PC-3 (cell line): ENCODE measurements around the gene COX5A. TPM values are rescaled to one million over a fixed set of nuclear protein-coding genes. Genes with fewer than 3 reads are reported as not detected.

Source experiments
- ATAC-seq: fragments of 200-7000 bp; cut with Tn5 transposase; 2 replicates; pipeline ENCODE4 v1.9.1; 2020; ENCODE audit warnings: mild to moderate bottlenecking, moderate library complexity
- BruUV-seq: library from RNA; stranded (reverse); fragments of 400-500 nt; replicated peaks from 2 replicates; lab custom pipeline; 2021; lab: Mats Ljungman, UMichigan
- CTCF ChIA-PET: fragments of 300-600 bp; sonication (Branson Sonifier 250); formaldehyde crosslinking; loops from one replicate; lab custom pipeline; 2022; ENCODE audit warnings: antibody characterized with exemption; lab: Charles Lee
- POLR2A ChIA-PET: fragments of 300-600 bp; sonication (Branson Sonifier 250); formaldehyde crosslinking; loops from one replicate; lab custom pipeline; 2022; ENCODE audit warnings: antibody characterized with exemption; ENCODE audit not compliant: unreplicated experiment; lab: Charles Lee
- DNase-seq: peaks from one replicate; pipeline ENCODE4 v3.0.0-alpha.2; 2015
- H2AFZ ChIP-seq: fragments of 300-600 bp; sonication (generic); 2 replicates; pipeline ENCODE4 v1.6.0; 2016; ENCODE audit warnings: antibody characterized with exemption, low read length
- H3F3A ChIP-seq: fragments of 300-600 bp; sonication (generic); one replicate; pipeline ENCODE4 v1.6.0; 2017; ENCODE audit warnings: antibody characterized with exemption, low read length, control low read depth, mild to moderate bottlenecking; ENCODE audit not compliant: unreplicated experiment
- H3K27ac ChIP-seq: fragments of 300-600 bp; sonication (generic); 2 replicates; pipeline ENCODE4 v1.5.1; 2016; ENCODE audit warnings: mild to moderate bottlenecking, low read length
- H3K27me3 ChIP-seq: fragments of 300-600 bp; sonication (generic); 2 replicates; pipeline ENCODE4 v1.6.1; 2016; ENCODE audit warnings: low read length, mixed read lengths
- H3K36me3 ChIP-seq: fragments of 300-600 bp; sonication (generic); 2 replicates; pipeline ENCODE4 v1.6.1; 2016; ENCODE audit warnings: low read depth, mixed run types, low read length, mixed read lengths
- H3K4me1 ChIP-seq: fragments of 300-600 bp; sonication (generic); 2 replicates; pipeline ENCODE4 v1.5.1; 2016; ENCODE audit warnings: low read length; ENCODE audit not compliant: insufficient read depth
- H3K4me2 ChIP-seq: fragments of 300-600 bp; sonication (generic); 2 replicates; pipeline ENCODE4 v1.6.0; 2016; ENCODE audit warnings: low read length
- H3K4me3 ChIP-seq: fragments of 300-600 bp; sonication (generic); 2 replicates; pipeline ENCODE4 v1.5.1; 2016; ENCODE audit warnings: mild to moderate bottlenecking, low read length, mixed read lengths
- H3K79me2 ChIP-seq: fragments of 300-600 bp; sonication (generic); 2 replicates; pipeline ENCODE4 v1.6.1; 2017; ENCODE audit warnings: low read length, mixed read lengths
- H3K9ac ChIP-seq: fragments of 300-600 bp; sonication (generic); 2 replicates; pipeline ENCODE4 v1.6.0; 2016; ENCODE audit warnings: mild to moderate bottlenecking, low read length
- H3K9me2 ChIP-seq: fragments of 300-600 bp; sonication (generic); replicated peaks from 2 replicates; pipeline ENCODE4 v1.6.1; 2016; ENCODE audit warnings: mixed run types, low read length, mixed read lengths
- H3K9me3 ChIP-seq: fragments of 300-600 bp; sonication (generic); 2 replicates; pipeline ENCODE4 v1.6.1; 2016; ENCODE audit warnings: low read length, mixed read lengths
- H4K20me1 ChIP-seq: fragments of 300-600 bp; sonication (generic); 2 replicates; pipeline ENCODE4 v1.6.1; 2016; ENCODE audit warnings: low read length, mixed read lengths
- CTCF ChIP-seq: fragments of 300-600 bp; sonication (generic); conservative IDR thresholded peaks from 2 replicates; pipeline ENCODE4 v1.5.1; 2017; ENCODE audit warnings: antibody characterized with exemption, low read depth, mild to moderate bottlenecking, low read length
- EZH2 ChIP-seq: fragments of 300-600 bp; sonication (generic); IDR thresholded peaks from one replicate; pipeline ENCODE4 v1.6.1; 2017; ENCODE audit warnings: antibody characterized with exemption, mild to moderate bottlenecking, low read length; ENCODE audit not compliant: unreplicated experiment
- EZH2phosphoT487 ChIP-seq: fragments of 300-600 bp; sonication (generic); IDR thresholded peaks from 2 replicates; pipeline ENCODE4 v1.6.1; 2018; ENCODE audit warnings: mild to moderate bottlenecking, antibody characterized with exemption, low read length, borderline replicate concordance
- intact Hi-C: fragments of 100-400 bp; cut with micrococcal nuclease; formaldehyde crosslinking; loops from 2 replicates; pipeline ENCODE4 v1.9.0; 2023
- total RNA-seq: library from RNA; depleted of rRNA; stranded (reverse); fragments of >200 nt; gene quantifications from 2 replicates; pipeline ENCODE4 v1.2.3, GENCODE V29; 2014

COX5A gene
- total RNA-seq, 1 experiment from 2014 or later, result 145 TPM

GRCh38 chr15:74950078-74950908, 12.4 kb upstream of the COX5A start:
- Histone ChIP-seq H3F3A (no peaks in the 10 kb centered on the region), H2AFZ (peak overlapping the region; percentile 14; the same call in 1 of the 2 replicates), H3K4me1 (no peaks in the 10 kb centered on the region), H3K9me2 (no peaks in the 10 kb centered on the region), H4K20me1 (no peaks in the 10 kb centered on the region), H3K27me3 (no peaks in the 10 kb centered on the region), H3K79me2 (0 out of 2 replicates have a peak, but pooled peaks cover under 1% of the 10 kb centered on the region), H3K36me3 (no peaks in the 10 kb centered on the region), H3K4me2 (no peak overlapping the region), H3K9me3 (no peaks in the 10 kb centered on the region), H3K27ac (no peak overlapping the region), H3K9ac (no peak overlapping the region), H3K4me3 (no peak overlapping the region)
- ChIA-PET POLR2A (no interaction called here), CTCF (interaction anchor here (0.5 to 1.3 kb wide), 4 partner anchors 11 to 179 kb away, joined by 3 to 5 read pairs (median 4); no protein-coding TSS in a partner anchor)
- TF ChIP-seq EZH2phosphoT487 (no peak), EZH2 (no peak), CTCF (peak; percentile 96)
- intact Hi-C loops, result loop anchor here (2.0 kb wide), 1 partner anchor 179 kb away; no protein-coding TSS in a partner anchor
- no TSS peak for BruUV-seq
- DNase-seq, result peak; percentile 90
- peak; percentile 79 for ATAC-seq

- H3K79me2 ChIP-seq, result peaks cover 56% of the 10 kb centered on the region
- POLR2A ChIA-PET, result no interaction called here
- ATAC-seq (no peak), DNase-seq (no peak)
- peak overlapping the region; percentile 87 for H3K4me2 ChIP-seq
- peaks cover 8% of the 10 kb centered on the region; the same call in 1 of the 2 replicates for H3K4me1 ChIP-seq
- peaks cover 8% of the 10 kb centered on the region; the same call in 1 of the 2 replicates for H4K20me1 ChIP-seq
- no peaks in the 10 kb centered on the region for H3K27me3 ChIP-seq
- CTCF ChIA-PET, result no interaction called here
- no peaks in the 10 kb centered on the region for H3K9me3 ChIP-seq
- TF ChIP-seq EZH2phosphoT487 (no peak), EZH2 (no peak), CTCF (no peak)
- peak overlapping the region; percentile 99 for H3K4me3 ChIP-seq
- no TSS peak for BruUV-seq
- H2AFZ ChIP-seq, result peak overlapping the region; percentile 82
- peak overlapping the region; percentile 92 for H3K9ac ChIP-seq
- intact Hi-C loops, result loop anchor here (5.0 to 10.0 kb wide), 2 partner anchors 35 to 392 kb away; partner anchors contain the start of gene ARID3B
- H3K27ac ChIP-seq, result peak overlapping the region; percentile 52
- no peaks in the 10 kb centered on the region; the same call in 1 of the 2 replicates for H3K36me3 ChIP-seq
- no peaks in the 10 kb centered on the region for H3F3A ChIP-seq
- no peaks in the 10 kb centered on the region for H3K9me2 ChIP-seq
These were observed 642 bp downstream of the COX5A start for GRCh38 chr15:74937272-74937589.
